ENCODE results near the gene C10orf67. TPM values are rescaled to one million over a fixed set of nuclear protein-coding genes. Genes with fewer than 3 reads are reported as not detected.

The C10orf67 gene
- total RNA-seq, 1 donor from 2014 or later: not detected

DNA sequence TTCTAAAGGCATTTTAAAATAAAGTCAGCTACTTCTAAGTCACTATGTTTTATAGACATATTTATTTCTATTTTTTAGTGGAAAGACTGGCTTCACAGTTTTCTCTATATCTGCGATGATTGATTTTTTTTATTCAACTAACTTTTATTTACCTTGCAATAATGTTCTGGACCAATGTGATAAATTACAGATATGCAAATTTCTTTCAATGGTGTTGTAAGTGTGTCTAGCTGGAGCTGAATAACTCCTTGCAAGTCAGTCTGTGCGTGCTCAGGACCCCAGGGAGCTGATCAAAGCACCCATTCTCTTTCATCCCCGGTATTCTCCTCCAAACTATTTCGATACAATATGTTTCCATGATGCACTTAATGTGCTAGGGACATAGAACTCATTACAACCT lies 142.8 kb downstream of the C10orf67 start:
- TF ChIP-seq, protein P1, sequence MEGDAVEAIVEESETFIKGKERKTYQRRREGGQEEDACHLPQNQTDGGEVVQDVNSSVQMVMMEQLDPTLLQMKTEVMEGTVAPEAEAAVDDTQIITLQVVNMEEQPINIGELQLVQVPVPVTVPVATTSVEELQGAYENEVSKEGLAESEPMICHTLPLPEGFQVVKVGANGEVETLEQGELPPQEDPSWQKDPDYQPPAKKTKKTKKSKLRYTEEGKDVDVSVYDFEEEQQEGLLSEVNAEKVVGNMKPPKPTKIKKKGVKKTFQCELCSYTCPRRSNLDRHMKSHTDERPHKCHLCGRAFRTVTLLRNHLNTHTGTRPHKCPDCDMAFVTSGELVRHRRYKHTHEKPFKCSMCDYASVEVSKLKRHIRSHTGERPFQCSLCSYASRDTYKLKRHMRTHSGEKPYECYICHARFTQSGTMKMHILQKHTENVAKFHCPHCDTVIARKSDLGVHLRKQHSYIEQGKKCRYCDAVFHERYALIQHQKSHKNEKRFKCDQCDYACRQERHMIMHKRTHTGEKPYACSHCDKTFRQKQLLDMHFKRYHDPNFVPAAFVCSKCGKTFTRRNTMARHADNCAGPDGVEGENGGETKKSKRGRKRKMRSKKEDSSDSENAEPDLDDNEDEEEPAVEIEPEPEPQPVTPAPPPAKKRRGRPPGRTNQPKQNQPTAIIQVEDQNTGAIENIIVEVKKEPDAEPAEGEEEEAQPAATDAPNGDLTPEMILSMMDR (IDR thresholded peaks at IDR 0.05): no peak
- H3K27ac Mint-ChIP-seq (ENCODE audit: unreplicated experiment): no peak overlapping the region
- H3K4me1 Mint-ChIP-seq (ENCODE audit: unreplicated experiment): no peaks in the 10 kb centered on the region
- no peak for DNase-seq (ENCODE audit: extremely low spot score, unreplicated experiment)
- H3K27me3 Mint-ChIP-seq (ENCODE audit: unreplicated experiment): peaks cover 46% of the 10 kb centered on the region
- no peaks in the 10 kb centered on the region for H3K36me3 Mint-ChIP-seq (ENCODE audit: unreplicated experiment)
- H3K9me3 Mint-ChIP-seq (ENCODE audit: unreplicated experiment): no peaks in the 10 kb centered on the region
- no peak overlapping the region for H3K4me3 Mint-ChIP-seq (ENCODE audit: unreplicated experiment)

DNA sequence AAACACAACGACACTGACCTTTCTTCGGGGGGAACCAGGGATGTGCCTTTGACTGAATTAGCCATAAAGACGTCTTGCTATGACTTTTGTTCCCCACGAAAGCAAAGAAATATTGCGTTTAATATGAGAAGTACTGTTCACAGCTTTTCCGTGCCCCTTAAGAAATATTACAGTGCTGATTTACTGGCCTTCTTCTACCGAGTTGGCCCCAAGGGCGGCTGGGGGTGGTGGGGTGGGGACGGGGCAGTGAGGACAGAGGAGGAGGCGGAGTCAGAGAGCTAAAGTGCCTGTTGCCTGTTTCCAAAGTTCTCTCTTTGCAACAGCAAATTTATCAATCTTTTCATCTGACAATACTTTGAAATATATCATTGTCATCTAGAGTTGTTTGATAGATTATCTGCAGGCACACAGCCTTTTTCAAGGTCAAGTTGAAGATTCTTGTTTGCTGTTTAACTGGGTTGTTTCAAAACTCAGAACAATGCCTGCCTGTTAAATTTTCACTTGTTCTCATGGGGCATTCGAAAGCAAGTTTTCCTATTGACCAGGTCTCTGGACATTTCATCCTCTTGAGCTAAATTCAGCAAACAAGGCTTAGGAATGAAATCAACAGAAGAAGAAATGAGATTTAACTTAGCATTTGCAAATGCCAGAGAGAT lies 143.5 kb downstream of the C10orf67 start:
- no peaks in the 10 kb centered on the region for H3K9me3 Mint-ChIP-seq (ENCODE audit: unreplicated experiment)
- TF ChIP-seq, protein P1 (IDR thresholded peaks at IDR 0.05): no peak
- peaks cover 50% of the 10 kb centered on the region for H3K27me3 Mint-ChIP-seq (ENCODE audit: unreplicated experiment)
- H3K27ac Mint-ChIP-seq (ENCODE audit: unreplicated experiment): no peak overlapping the region
- no peaks in the 10 kb centered on the region for H3K36me3 Mint-ChIP-seq (ENCODE audit: unreplicated experiment)
- H3K4me1 Mint-ChIP-seq (ENCODE audit: unreplicated experiment): no peaks in the 10 kb centered on the region
- H3K4me3 Mint-ChIP-seq (ENCODE audit: unreplicated experiment): no peak overlapping the region
- DNase-seq (ENCODE audit: extremely low spot score, unreplicated experiment): no peak

DNA sequence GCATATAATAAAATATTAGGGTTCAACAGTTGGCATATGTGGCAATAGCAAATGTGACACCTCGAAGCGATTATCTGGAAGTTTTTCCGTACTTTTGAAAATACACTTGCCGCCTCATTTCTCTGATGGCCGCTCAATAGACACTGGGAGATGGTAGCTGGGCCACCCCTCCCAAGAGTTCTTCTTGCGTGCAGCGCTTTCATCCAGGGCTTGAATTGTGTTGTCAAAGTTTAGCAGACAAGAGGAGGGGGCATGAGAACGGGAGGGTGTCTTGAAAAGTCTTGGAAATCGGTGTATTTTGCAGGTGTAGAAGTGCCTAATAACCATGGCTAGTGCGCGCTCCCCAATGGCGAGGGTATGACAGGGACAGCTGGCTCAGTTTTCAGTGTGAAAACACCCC lies 144.0 kb downstream of the C10orf67 start:
- H3K36me3 Mint-ChIP-seq (ENCODE audit: unreplicated experiment): no peaks in the 10 kb centered on the region
- DNase-seq (ENCODE audit: extremely low spot score, unreplicated experiment): no peak
- H3K27me3 Mint-ChIP-seq (ENCODE audit: unreplicated experiment): peaks cover 53% of the 10 kb centered on the region
- no peaks in the 10 kb centered on the region for H3K4me1 Mint-ChIP-seq (ENCODE audit: unreplicated experiment)
- H3K9me3 Mint-ChIP-seq (ENCODE audit: unreplicated experiment): no peaks in the 10 kb centered on the region
- TF ChIP-seq, protein P1 (IDR thresholded peaks at IDR 0.05): no peak
- no peak overlapping the region for H3K4me3 Mint-ChIP-seq (ENCODE audit: unreplicated experiment)
- no peak overlapping the region for H3K27ac Mint-ChIP-seq (ENCODE audit: unreplicated experiment)

DNA sequence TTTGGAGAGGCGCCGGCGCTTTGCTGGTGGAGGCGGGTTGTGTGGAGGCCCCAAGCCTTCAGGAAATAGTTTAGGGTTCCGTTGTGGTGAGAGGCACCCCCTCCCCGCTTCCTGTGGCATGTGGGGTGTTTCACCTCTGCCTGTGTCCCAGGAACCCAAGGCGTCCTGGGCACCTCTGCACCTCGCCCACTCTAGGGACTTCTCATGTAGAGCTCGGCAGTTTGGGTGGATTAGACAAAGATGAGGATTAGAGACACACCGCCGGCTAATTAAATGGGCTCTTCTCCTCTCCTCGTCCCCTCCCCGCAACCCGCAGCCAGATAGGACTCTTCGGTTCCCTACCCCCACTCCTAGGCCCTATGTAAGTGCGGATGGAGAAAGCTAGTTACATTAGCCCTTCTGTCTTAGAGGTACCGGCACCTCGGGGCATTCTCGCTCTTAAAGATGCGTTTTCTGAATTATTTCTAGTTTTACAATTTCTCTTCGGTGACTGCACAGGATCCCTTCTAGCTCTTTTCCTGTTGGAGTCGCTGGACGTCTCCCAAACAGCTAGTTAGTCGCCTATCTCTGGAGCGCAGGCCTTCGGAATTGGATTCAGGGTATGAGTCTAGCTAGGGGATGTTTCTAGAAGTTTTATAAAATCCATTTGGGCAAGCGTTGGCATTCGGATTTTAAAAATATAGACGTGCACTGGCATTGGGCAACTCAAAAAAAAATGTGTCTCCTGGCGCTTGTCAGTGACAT lies 144.7 kb downstream of the C10orf67 start:
- H3K4me1 Mint-ChIP-seq (ENCODE audit: unreplicated experiment): no peaks in the 10 kb centered on the region
- TF ChIP-seq, protein P1 (IDR thresholded peaks at IDR 0.05): no peak
- H3K9me3 Mint-ChIP-seq (ENCODE audit: unreplicated experiment): no peaks in the 10 kb centered on the region
- no peak overlapping the region for H3K27ac Mint-ChIP-seq (ENCODE audit: unreplicated experiment)
- no peak for DNase-seq (ENCODE audit: extremely low spot score, unreplicated experiment)
- no peak overlapping the region for H3K4me3 Mint-ChIP-seq (ENCODE audit: unreplicated experiment)
- H3K36me3 Mint-ChIP-seq (ENCODE audit: unreplicated experiment): no peaks in the 10 kb centered on the region
- peaks cover 55% of the 10 kb centered on the region for H3K27me3 Mint-ChIP-seq (ENCODE audit: unreplicated experiment)
